HL-60 (cell line): ENCODE results near the gene MATK.

Experiments
- DNase-seq, 2 experiments: peaks; one replicate each; pipeline ENCODE4 v3.0.0-alpha.2; 2010 to 2020; ENCODE audit warnings: low read depth in 1 of 2, low spot score in 1 of 2
- H3K27ac ChIP-seq: fragments of 250-450 bp; sonication (Bioruptor Pico); replicated peaks from 2 replicates; pipeline ENCODE4 v1.5.1; 2020; ENCODE audit warnings: mild to moderate bottlenecking, moderate library complexity
- H3K27me3 ChIP-seq: fragments of 250-450 bp; sonication (Bioruptor Pico); 2 replicates; pipeline ENCODE4 v1.5.1; 2021; ENCODE audit warnings: mild to moderate bottlenecking, moderate library complexity; ENCODE audit not compliant: insufficient read depth, poor library complexity, severe bottlenecking
- H3K4me3 ChIP-seq: replicated peaks from 2 replicates; pipeline ENCODE4 v1.5.1; 2011; ENCODE audit warnings: mild to moderate bottlenecking, control low read depth, low read length; ENCODE audit not compliant: insufficient read depth
- CTCF ChIP-seq: IDR thresholded peaks from one replicate; pipeline ENCODE4 v1.5.1; 2011; ENCODE audit warnings: low read length, control low read depth, inconsistent platforms; ENCODE audit not compliant: insufficient read depth
- GABPA ChIP-seq: IDR thresholded peaks from 2 replicates; pipeline ENCODE4 v1.6.1; 2012; ENCODE audit warnings: low read depth
- POLR2AphosphoS5 ChIP-seq: IDR thresholded peaks from 2 replicates; pipeline ENCODE4 v1.6.1; 2012; ENCODE audit warnings: low read depth
- REST ChIP-seq: IDR thresholded peaks from 2 replicates; pipeline ENCODE4 v1.6.1; 2012; ENCODE audit warnings: low read depth; ENCODE audit not compliant: insufficient replicate concordance
- SPI1 ChIP-seq: IDR thresholded peaks from 2 replicates; pipeline ENCODE4 v1.6.1; 2012; ENCODE audit warnings: low read depth, mild to moderate bottlenecking, borderline replicate concordance

MATK gene

GRCh38 chr19:3814648-3815047, 28.5 kb upstream of the MATK start:
- H3K4me3 ChIP-seq: no peak overlapping the region
- DNase-seq: no peak
- H3K27me3 ChIP-seq: no peaks in the 10 kb centered on the region
- TF ChIP-seq CTCF (no peak), REST (no peak), POLR2AphosphoS5 (no peak), SPI1 (no peak), GABPA (no peak)
- H3K27ac ChIP-seq: no peak overlapping the region

- Histone ChIP-seq H3K27me3 (no peaks in the 10 kb centered on the region), H3K27ac (no peak overlapping the region), H3K4me3 (no peak overlapping the region)
- TF ChIP-seq SPI1: no peak
- TF ChIP-seq POLR2AphosphoS5: no peak
- TF ChIP-seq REST: no peak
- no peak for TF ChIP-seq CTCF
- TF ChIP-seq GABPA: no peak
- no peak for DNase-seq
Measured at GRCh38 chr19:3813473-3814392, 27.6 kb upstream of the MATK start.

- H3K27ac ChIP-seq: no peak overlapping the region
- no peaks in the 10 kb centered on the region for H3K27me3 ChIP-seq
- TF ChIP-seq POLR2AphosphoS5: no peak
- no peak for TF ChIP-seq REST
- TF ChIP-seq GABPA: no peak
- TF ChIP-seq SPI1: no peak
- TF ChIP-seq CTCF: no peak
- no peak for DNase-seq
- H3K4me3 ChIP-seq: no peak overlapping the region
Measured at GRCh38 chr19:3810708-3811355, 24.7 kb upstream of the MATK start.
